Kidney glomerular epithelial cell (primary cell): ENCODE data around the gene LGALS9.

ENCODE experiments used
- DNase-seq: peaks from one replicate; lab custom pipeline; 2025; lab: John Stamatoyannopoulos, UW

LGALS9 gene

DNA sequence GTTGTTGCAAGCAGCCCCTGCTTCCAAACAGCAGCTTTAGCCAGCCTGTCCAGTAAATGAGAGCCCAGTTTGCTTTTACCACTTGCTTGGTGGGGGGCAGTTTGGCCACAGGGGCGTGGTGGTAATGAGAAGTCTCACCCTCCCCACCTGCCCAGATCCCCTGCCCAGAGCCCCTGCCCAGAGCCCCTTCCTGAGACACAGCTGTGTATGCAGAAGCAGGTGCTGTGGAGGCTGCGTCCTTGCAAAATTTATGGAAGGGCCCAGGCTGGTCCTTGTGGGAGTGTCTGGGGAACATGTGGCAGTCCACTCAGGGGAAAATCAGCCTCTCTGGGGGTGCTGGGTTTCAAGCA lies 27.6 kb upstream of the LGALS9 start:
- DNase-seq: no peak

- no peak for DNase-seq
Measured at GRCh38 chr17:27603880-27604794, 26.9 kb upstream of the LGALS9 start.

DNA sequence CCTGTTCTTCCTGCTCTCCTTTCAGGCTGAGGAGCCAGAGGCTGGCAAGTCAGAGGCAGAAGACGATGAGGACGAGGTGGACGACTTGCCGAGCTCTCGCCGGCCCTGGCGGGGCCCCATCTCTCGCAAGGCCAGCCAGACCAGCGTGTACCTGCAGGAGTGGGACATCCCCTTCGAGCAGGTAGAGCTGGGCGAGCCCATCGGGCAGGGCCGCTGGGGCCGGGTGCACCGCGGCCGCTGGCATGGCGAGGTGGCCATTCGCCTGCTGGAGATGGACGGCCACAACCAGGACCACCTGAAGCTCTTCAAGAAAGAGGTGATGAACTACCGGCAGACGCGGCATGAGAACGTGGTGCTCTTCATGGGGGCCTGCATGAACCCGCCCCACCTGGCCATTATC lies 25.6 kb upstream of the LGALS9 start:
- DNase-seq: no peak

- DNase-seq: no peak
Measured at GRCh38 chr17:27607521-27608091, 23.4 kb upstream of the LGALS9 start.

GRCh38 chr17:27608328-27609230 lies 22.4 kb upstream of the LGALS9 start:
- DNase-seq: no peak

DNA sequence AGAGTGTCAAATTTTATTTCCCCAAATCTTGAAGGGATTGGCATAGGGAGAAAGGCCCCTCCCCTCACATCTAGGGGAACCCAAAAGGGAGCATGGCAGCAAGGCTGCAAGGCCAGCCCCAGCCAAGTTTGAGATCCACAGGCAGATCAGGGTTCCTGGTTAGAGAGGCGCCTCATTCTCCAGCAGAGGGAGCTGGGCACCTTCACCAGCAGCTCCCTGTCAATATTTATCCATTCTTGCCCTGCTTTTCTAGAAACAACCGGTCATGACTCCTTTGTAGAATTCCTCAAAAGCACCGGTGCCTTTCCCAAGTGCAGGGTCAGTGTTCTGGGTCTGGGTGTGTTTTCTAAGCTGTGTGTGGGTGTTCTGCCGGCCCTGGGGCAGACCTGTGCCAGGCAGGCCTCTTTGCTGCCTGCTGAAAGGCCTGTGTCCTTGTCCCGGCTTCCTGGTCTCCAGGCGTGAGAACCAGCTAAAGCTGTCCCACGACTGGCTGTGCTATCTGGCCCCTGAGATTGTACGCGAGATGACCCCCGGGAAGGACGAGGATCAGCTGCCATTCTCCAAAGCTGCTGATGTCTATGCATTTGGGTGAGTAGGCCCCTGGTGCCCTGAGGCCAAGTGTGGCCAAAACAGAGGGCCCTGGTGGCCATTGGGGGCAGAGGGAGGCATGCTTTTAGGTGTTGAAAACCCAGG lies 21.2 kb upstream of the LGALS9 start:
- DNase-seq: peak; percentile 76

DNA sequence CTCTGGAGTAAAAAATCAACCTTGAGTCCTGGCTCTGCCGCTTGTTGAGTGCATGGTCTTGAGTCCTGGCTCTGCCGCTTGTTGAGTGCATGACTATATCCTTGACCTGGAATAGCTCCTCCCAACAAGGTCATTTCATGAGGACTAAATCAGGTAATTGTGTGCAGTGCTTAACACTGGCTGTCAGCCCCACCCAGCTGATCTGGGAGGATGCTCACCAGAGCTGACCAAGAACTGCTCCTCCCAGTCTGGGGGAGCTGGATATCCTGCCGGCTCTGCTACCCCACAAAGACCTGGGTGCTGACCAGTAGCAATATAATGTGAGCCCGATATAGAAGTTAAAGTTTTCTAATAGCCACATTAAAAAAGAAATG lies 20.7 kb upstream of the LGALS9 start:
- DNase-seq: no peak

DNA sequence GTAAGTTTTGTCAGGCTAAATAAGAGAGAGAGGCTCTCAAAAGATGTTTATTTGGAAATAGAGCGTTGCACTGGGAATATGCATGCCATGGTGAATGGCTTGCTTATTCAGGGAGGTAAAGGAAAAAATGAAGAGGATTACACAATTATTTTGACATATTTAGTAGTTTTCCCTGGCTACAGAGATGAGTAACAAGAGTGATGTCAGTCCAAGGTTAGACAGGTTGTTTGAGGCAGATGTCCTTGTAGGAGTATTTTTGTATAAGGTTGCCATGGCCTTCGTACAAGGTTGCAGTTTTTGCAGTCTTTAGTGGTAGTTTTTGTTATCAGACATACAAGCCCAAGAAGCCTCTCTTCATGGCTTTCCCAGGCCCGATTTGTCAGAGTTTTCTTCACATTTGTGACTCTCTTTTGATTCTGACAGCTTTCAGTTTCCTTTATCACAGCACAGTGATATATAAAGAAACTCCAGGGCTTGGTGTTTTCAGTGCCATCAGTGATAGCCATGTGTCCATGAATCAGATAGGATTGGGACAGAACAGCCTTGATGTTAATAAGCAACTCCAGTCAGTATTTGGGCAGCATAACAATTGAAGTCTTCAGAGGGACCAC lies 18.7 kb upstream of the LGALS9 start:
- no peak for DNase-seq

DNA sequence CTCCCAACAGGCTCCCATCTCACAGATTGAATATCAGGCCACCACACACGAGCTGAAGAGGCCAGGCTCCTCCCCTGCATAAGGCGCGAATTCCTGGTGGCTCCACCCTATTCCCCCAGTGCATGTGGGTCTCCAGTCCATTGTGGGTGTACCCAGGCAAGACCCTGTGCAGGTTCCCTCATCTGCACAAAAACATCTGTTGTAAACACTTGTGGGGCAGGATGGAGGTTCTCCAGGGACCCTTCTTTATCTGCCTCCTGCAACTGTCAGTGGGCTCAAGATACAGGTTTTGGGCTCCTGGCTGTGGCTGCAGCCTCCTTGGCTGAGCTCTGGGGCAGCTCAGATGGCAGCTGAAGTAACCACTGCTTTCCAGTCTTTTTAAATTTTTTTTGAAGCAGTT lies 17.6 kb upstream of the LGALS9 start:
- no peak for DNase-seq

- no peak for DNase-seq
Measured at GRCh38 chr17:27615121-27615520, 15.9 kb upstream of the LGALS9 start.

- DNase-seq: no peak
Measured at GRCh38 chr17:27616414-27616813, 14.6 kb upstream of the LGALS9 start.

DNA sequence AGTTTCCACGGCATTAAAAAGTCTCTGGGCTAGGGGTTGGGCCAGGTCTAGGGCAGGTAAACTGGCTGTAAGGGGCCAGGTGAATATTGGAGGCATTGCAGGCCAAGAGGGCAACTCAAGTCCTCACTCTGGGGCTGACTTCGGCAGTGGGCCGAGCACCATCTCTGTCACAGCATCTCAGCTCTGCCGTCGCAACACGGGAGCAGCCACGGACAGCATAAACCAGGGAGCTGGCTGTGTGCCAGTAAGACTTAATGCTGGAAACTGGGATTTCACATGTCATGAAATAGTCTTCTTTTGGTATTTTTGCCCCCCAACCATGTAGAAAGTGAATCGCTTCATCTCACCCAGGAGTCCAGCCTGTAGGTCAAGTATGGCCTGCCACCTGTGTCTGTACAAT lies 12.6 kb upstream of the LGALS9 start:
- no peak for DNase-seq

- no peak for DNase-seq
Measured at GRCh38 chr17:27620721-27621120, 10.3 kb upstream of the LGALS9 start.

DNA sequence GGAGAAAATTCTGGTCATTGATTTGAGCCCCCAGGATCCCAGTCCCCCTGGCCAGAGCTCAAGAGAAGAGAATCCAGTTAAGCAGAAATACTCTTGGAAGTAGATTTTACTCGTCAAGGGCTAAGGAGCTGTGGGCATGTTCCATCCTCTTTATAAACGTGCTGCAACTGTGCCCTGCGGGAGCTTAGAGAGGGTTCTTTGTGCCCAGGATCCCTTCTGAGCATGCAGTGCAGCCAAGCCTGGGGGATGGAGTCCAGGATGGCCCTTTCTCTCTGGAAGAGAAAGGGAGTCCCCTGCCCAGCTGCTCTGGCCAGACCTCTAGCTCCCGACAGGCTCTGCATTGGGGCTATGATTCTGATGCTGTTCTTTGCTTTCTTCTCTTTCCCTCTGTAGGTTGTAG lies 9.5 kb upstream of the LGALS9 start:
- DNase-seq: no peak

DNA sequence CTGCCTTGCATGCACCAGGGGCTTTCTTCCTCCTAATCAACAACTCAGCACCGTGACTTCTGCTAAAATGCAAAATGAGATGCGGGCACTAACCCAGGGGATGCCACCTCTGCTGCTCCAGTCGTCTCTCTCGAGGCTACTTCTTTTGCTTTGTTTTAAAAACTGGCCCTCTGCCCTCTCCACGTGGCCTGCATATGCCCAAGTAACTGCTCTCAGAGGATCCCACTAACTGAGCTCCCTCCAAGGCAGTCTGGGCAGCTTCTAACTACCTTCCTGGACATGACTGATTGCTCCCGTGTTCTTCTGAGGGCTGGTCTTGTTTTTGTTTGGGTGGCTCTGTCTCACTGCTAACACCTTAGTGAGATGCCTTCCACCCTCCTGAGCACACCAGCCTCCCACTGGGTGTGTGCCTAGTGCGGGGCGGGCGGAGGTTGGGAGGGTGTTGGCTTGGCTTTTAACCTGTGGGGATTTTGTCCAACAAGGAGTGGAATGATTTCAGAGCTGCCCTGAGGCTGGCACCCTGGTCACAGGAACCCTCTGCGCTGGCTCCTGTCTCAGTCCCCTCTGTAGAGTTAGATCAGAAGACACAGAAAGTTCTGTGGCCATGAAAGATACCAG lies 8.9 kb upstream of the LGALS9 start:
- DNase-seq: no peak

- no peak for DNase-seq
Measured at GRCh38 chr17:27622986-27623385, 8.0 kb upstream of the LGALS9 start.

DNA sequence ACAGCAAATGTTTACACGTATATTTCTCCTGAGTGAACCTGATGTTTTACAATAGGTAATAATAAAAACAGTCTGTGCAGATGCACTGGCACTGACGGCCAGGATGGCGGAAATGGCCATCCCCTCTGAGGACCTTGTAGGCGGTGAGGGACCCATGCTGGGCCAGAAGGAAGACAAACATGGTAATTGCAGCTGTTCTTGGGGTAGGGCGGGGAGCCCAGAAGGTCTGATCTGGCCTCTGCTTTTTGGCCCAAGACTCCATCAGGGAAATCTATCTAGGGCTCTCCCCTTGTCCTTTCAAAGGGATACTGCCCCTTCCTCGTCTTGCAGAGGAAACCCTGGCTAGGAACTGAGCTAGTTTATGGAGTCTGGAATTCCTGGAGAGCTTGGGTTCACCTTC lies 7.4 kb upstream of the LGALS9 start:
- no peak for DNase-seq

DNA sequence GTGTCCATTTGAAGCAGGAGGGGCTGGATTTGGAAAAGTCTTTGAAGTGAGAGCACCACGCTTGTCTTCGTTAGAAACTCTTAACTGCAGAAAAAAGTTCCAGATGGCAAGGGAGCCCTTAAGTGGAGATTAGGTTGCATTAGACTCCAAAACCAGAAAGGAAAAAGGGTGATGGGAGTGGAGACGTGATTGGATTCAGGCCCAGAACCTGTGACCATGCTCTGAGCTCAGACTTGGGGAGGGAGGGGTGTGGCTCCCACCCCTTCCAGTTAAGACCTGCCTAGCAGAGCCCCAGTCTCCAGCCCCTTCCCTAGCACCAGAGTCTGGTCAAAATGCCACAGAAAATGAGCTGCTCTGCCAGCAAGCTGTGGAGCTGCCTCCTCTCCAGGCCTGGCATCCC lies 6.4 kb upstream of the LGALS9 start:
- DNase-seq: no peak

GRCh38 chr17:27625856-27626255 lies 5.1 kb upstream of the LGALS9 start:
- no peak for DNase-seq

DNA sequence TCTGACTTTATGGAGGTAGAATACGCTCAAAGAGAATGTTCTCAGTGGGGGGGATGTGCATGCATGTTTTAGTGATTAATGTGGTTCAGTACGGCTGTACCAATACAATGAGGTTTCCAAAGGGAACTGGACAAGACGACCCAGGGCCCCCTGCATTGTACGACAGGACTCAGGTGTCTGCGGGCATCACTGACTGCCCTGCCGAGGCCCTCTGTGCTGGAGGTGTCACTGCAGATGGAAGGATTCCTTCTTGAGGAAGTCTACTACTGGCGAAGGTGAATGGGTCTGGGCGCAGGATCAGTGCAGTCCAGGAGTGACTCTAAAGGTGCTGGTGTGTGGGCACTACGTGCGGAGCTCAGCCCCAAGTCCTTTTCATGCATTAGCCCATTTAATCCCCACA lies 3.5 kb upstream of the LGALS9 start:
- no peak for DNase-seq

GRCh38 chr17:27628376-27628775 lies 2.6 kb upstream of the LGALS9 start:
- no peak for DNase-seq
